Mucosa of stomach (tissue), 1 donor: ENCODE measurements around the gene ADAM33.

ENCODE experiments used
- H3K27me3 ChIP-seq: one replicate; pipeline ENCODE4 v1.7.0; 2013; ENCODE audit warnings: mild to moderate bottlenecking, low read length; ENCODE audit not compliant: control insufficient read depth, insufficient read depth
- H3K36me3 ChIP-seq: one replicate; pipeline ENCODE4 v1.7.0; 2013; ENCODE audit warnings: low read length; ENCODE audit not compliant: control insufficient read depth, insufficient read depth
- H3K4me1 ChIP-seq: one replicate; pipeline ENCODE4 v1.7.0; 2013; ENCODE audit warnings: mild to moderate bottlenecking, low read length; ENCODE audit not compliant: control insufficient read depth, insufficient read depth
- H3K4me3 ChIP-seq: one replicate; pipeline ENCODE4 v1.7.0; 2013; ENCODE audit warnings: low read length
- H3K9ac ChIP-seq: one replicate; pipeline ENCODE4 v1.7.0; 2013; ENCODE audit warnings: mild to moderate bottlenecking, low read length, moderate library complexity
- H3K9me3 ChIP-seq: one replicate; pipeline ENCODE4 v1.7.0; 2013; ENCODE audit warnings: mild to moderate bottlenecking, low read length, moderate library complexity; ENCODE audit not compliant: control insufficient read depth
- donor health status: Pancreatic carcinoma.

Gene ADAM33

DNA sequence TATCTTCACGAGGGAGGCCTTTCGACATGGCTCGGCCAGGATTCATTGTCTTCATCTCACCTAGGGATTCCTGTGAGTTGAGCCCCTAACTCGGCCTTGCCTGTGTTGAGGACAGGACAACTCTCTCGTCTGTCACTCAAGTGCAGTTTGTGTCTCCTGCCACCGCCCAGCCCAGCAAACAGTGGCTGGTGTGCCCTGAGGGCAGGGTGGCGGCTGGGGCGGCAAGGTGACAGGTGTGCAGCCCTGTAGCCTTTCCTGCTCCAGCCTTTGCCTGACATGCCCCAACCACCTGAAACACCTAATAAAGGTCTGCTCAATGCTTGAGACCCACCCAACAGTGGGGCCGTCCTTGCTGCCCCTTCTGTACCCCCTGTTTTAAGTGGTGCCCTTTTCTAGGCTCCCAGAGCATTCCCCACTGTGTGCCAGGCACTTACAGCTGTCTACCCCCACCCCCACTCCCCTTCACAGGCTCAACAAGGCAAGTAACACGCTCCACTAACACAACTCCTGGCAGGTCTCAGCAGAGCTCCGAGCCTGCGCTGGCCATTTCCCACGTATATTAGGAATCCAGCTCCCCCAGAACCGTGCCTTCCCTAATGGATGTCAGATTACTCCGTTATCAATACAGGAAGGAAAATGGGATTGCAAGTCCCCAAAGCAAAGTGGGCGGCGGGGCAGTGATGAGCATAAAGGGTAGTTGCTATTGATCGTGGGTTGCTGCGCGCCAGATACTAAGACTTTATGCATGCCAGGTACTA is 36.3 kb downstream of the ADAM33 start:
- Histone ChIP-seq H3K27me3 (no peaks in the 10 kb centered on the region), H3K4me3 (no peak overlapping the region), H3K9ac (no peak overlapping the region), H3K9me3 (no peaks in the 10 kb centered on the region), H3K36me3 (no peaks in the 10 kb centered on the region), H3K4me1 (no peaks in the 10 kb centered on the region)

GRCh38 chr20:3640259-3640658 is 41.6 kb downstream of the ADAM33 start:
- no peaks in the 10 kb centered on the region for H3K9me3 ChIP-seq
- no peaks in the 10 kb centered on the region for H3K4me1 ChIP-seq
- H3K9ac ChIP-seq, result no peak overlapping the region
- no peaks in the 10 kb centered on the region for H3K36me3 ChIP-seq
- no peak overlapping the region for H3K4me3 ChIP-seq
- no peaks in the 10 kb centered on the region for H3K27me3 ChIP-seq

- no peaks in the 10 kb centered on the region for H3K36me3 ChIP-seq
Observed at GRCh38 chr20:3635346-3635745, 46.5 kb downstream of the ADAM33 start.

GRCh38 chr20:3633913-3634478 is 47.8 kb downstream of the ADAM33 start:
- no peaks in the 10 kb centered on the region for H3K27me3 ChIP-seq
- no peaks in the 10 kb centered on the region for H3K36me3 ChIP-seq
- peaks cover 18% of the 10 kb centered on the region for H3K4me1 ChIP-seq
- no peak overlapping the region for H3K9ac ChIP-seq
- no peaks in the 10 kb centered on the region for H3K9me3 ChIP-seq
- no peak overlapping the region for H3K4me3 ChIP-seq

More at GRCh38 chr20:3635346-3635745, 46.5 kb downstream of the ADAM33 start:
- Histone ChIP-seq H3K4me1 (peaks cover 18% of the 10 kb centered on the region), H3K27me3 (no peaks in the 10 kb centered on the region), H3K9ac (no peak overlapping the region), H3K9me3 (no peaks in the 10 kb centered on the region), H3K4me3 (no peak overlapping the region)

- Histone ChIP-seq H3K36me3 (no peaks in the 10 kb centered on the region), H3K9me3 (no peaks in the 10 kb centered on the region), H3K9ac (no peak overlapping the region), H3K4me3 (no peak overlapping the region), H3K4me1 (peaks cover 18% of the 10 kb centered on the region), H3K27me3 (no peaks in the 10 kb centered on the region)
Observed at GRCh38 chr20:3632311-3633004, 49.4 kb downstream of the ADAM33 start.

DNA sequence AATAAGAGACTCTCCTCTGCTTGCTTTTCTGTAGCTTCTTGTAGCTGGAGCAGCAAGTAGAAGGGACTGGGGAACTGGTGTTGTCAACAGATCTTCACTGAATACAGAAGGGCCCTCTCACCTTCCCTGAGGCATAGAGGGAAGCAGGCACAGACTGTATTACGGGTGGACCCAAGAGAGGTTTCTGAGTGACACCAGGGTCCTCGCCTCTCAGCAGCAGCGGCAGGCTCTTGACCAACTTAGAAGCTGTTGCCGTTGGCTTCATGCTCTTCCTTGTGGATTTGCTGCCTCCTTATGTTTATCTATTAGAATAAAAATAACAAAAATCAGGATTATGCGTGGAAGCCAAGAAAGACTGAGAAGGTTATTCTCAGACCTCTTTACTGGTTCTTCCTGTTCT is 50.3 kb downstream of the ADAM33 start:
- no peaks in the 10 kb centered on the region for H3K9me3 ChIP-seq
- peaks cover 18% of the 10 kb centered on the region for H3K4me1 ChIP-seq
- H3K9ac ChIP-seq, result no peak overlapping the region
- no peaks in the 10 kb centered on the region for H3K36me3 ChIP-seq
- H3K27me3 ChIP-seq, result no peaks in the 10 kb centered on the region
- H3K4me3 ChIP-seq, result no peak overlapping the region

DNA sequence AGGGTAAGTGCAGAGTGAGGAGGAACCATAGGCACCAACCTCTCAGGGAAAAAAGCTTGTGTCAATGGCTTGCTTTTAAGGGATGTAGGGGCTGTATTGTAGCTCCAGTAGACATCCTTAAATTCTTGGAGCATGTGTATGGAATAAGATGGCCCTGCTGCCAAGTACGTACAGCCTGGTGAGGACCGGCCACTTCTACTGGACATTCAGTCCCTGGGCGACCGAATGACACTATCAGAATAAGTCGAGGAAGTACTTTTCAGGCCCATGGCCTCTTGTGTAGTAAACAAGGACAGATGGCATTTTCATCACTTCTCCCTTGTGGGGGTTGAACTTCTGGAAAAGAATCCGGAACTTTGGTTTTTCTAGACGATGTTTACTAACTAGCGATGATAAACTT is 51.4 kb downstream of the ADAM33 start:
- Histone ChIP-seq H3K4me1 (peaks cover 18% of the 10 kb centered on the region), H3K4me3 (no peak overlapping the region), H3K9me3 (no peaks in the 10 kb centered on the region), H3K27me3 (no peaks in the 10 kb centered on the region), H3K36me3 (no peaks in the 10 kb centered on the region), H3K9ac (no peak overlapping the region)

DNA sequence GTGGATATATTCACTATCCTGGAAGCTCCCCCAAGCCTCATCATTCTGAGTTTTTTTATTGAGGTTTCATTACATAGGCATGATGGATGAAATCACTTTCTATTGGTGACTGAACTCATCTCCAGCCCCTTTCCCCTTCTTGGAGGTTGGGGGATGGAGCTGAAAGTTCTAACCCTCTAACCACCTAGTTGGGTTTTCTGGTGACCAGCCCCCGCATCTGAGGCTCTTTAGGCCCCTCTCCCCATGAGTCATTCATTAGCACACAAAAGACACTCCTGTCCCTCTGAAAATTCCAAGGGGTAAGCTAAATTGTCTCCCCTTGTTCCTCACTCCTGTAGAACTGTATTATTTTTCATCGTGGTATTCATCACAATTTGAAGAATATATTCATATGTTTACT is 51.9 kb downstream of the ADAM33 start:
- Histone ChIP-seq H3K27me3 (no peaks in the 10 kb centered on the region), H3K9me3 (no peaks in the 10 kb centered on the region), H3K36me3 (no peaks in the 10 kb centered on the region), H3K4me1 (peaks cover 18% of the 10 kb centered on the region), H3K9ac (no peak overlapping the region), H3K4me3 (no peak overlapping the region)

GRCh38 chr20:3628502-3629314 is 53.1 kb downstream of the ADAM33 start:
- Histone ChIP-seq H3K4me1 (peaks cover 9% of the 10 kb centered on the region), H3K4me3 (no peak overlapping the region), H3K36me3 (no peaks in the 10 kb centered on the region), H3K27me3 (no peaks in the 10 kb centered on the region), H3K9ac (no peak overlapping the region), H3K9me3 (no peaks in the 10 kb centered on the region)

DNA sequence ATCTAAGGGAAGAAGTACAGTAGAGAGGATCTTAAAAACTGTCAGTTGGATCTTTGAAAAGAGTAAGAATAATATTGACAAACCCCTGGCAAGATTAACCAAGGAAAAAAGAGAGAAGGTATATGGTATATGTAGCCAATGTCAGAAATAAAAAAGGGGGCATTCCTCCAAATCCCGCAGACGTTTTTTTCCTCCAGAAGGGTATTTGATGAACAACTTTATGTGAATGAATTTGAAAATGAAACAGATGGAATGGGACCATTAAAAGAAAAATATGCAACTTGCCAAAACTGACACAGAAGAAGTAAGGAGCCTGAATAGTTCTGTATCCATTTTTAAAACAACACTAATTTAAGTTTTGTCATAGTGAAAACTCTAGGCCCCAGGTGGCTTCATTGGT is 54.3 kb downstream of the ADAM33 start:
- H3K4me3 ChIP-seq, result no peak overlapping the region
- H3K27me3 ChIP-seq, result no peaks in the 10 kb centered on the region
- H3K9me3 ChIP-seq, result no peaks in the 10 kb centered on the region
- no peaks in the 10 kb centered on the region for H3K36me3 ChIP-seq
- no peak overlapping the region for H3K9ac ChIP-seq
- H3K4me1 ChIP-seq, result no peaks in the 10 kb centered on the region

- no peaks in the 10 kb centered on the region for H3K4me1 ChIP-seq
- no peak overlapping the region for H3K9ac ChIP-seq
- no peaks in the 10 kb centered on the region for H3K9me3 ChIP-seq
- H3K27me3 ChIP-seq, result no peaks in the 10 kb centered on the region
- H3K36me3 ChIP-seq, result no peaks in the 10 kb centered on the region
- H3K4me3 ChIP-seq, result no peak overlapping the region
Observed at GRCh38 chr20:3622406-3622805, 59.4 kb downstream of the ADAM33 start.

GRCh38 chr20:3621111-3621510 is 60.7 kb downstream of the ADAM33 start:
- Histone ChIP-seq H3K9me3 (no peaks in the 10 kb centered on the region), H3K4me3 (no peak overlapping the region), H3K27me3 (no peaks in the 10 kb centered on the region), H3K36me3 (no peaks in the 10 kb centered on the region), H3K4me1 (no peaks in the 10 kb centered on the region), H3K9ac (no peak overlapping the region)
